H1 (cell line): ENCODE measurements around the gene C1QA. TPM values are rescaled to one million over a fixed set of nuclear protein-coding genes. Genes with fewer than 3 reads are reported as not detected.

ENCODE experiments used
- RAD21 ChIP-seq, 2 experiments: IDR thresholded peaks in 1 of 2; conservative IDR thresholded peaks in 1 of 2; 2 replicates each; pipeline ENCODE4 v1.6.1; 2011; ENCODE audit warnings: low read depth in 2 of 2, low read length in 2 of 2, improper control_type of control experiment in 1 of 2, inconsistent platforms in 1 of 2, mild to moderate bottlenecking in 1 of 2, moderate library complexity in 1 of 2
- SRF ChIP-seq: IDR thresholded peaks from 2 replicates; pipeline ENCODE4 v1.6.1; 2011; ENCODE audit warnings: mild to moderate bottlenecking, low read depth, low read length, moderate library complexity
- TAF7 ChIP-seq: optimal IDR thresholded peaks from 2 replicates; pipeline ENCODE3; 2011; ENCODE audit warnings: low read depth, mild to moderate bottlenecking, inconsistent platforms, low read length, moderate library complexity, borderline replicate concordance
- polyA plus RNA-seq, 7 experiments: library from polyadenylated mRNA; depleted of rRNA in 3 of 7; stranded (reverse) in 5 of 7; unstranded in 2 of 7; fragments of >200 nt in 5 of 7; fragments of 200-250 nt in 2 of 7; gene quantifications; 1 replicate in 5 of 7; 2 replicates in 1 of 7; 4 replicates in 1 of 7; pipeline versions ENCODE4 v1.2.1 to v1.2.3, GENCODE V29; 2011 to 2013; ENCODE audit warnings: missing spikeins in 2 of 7, mixed read lengths in 2 of 7
- total RNA-seq: library from RNA; stranded (reverse); fragmentation: NEBNext Ultra II Directional; extraction: Animal tissue kit (Norgen Biotek cat#: 25700); gene quantifications from 2 replicates; pipeline ENCODE4 v1.2.1, GENCODE V29; 2021

The C1QA gene
- total and polyA plus RNA-seq, 2 of the 8 experiments (the other 6 are each of a cell fraction or from before 2014, with no cell fraction given) = not detected

- TF ChIP-seq TAF7 (no peak), SRF (no peak), RAD21 (IDR thresholded peaks at IDR 0.05 in 1 of 2, conservative IDR thresholded peaks at IDR 0.05 in 1 of 2; ENCODE audit: low read depth in 2 of 2, low read length in 2 of 2) (no peak)
- TF ChIP-seq, all 59 proteins: peak for 0
These were observed 17.2 kb upstream of the C1QA start (continued) for GRCh38 chr1:22619252-22619651.
